SK-N-SH treated with all-trans-retinoic acid at 6 μM for 48 hours (cell line): ENCODE data around the gene SAMD10.

ENCODE experiments used
- ATAC-seq: fragments of 200-7000 bp; cut with Tn5 transposase; 3 replicates; pipeline ENCODE4 v1.9.1; 2020; ENCODE audit warnings: mild to moderate bottlenecking, moderate library complexity
- ARNTL ChIP-seq: fragments of 450-650 bp; formaldehyde crosslinking; IDR thresholded peaks from 2 replicates; pipeline ENCODE4 v1.5.0; 2020; ENCODE audit warnings: low read depth, mild to moderate bottlenecking, moderate library complexity, borderline replicate concordance
- BACH2 ChIP-seq: fragments of 250-450 bp; sonication (Bioruptor Pico); IDR thresholded peaks from 2 replicates; pipeline ENCODE4 v1.9.0; 2021; ENCODE audit warnings: mild to moderate bottlenecking, borderline replicate concordance
- CSDC2 ChIP-seq: fragments of 250-450 bp; sonication (Bioruptor Pico); IDR thresholded peaks from 2 replicates; pipeline ENCODE4 v1.5.0; 2020; ENCODE audit warnings: mild to moderate bottlenecking, moderate library complexity
- ESRRG ChIP-seq: fragments of 250-450 bp; sonication (Bioruptor Pico); IDR thresholded peaks from 2 replicates; pipeline ENCODE4 v1.6.1; 2021; ENCODE audit warnings: mild to moderate bottlenecking
- GLIS3 ChIP-seq: fragments of 250-450 bp; sonication (Bioruptor Pico); IDR thresholded peaks from 2 replicates; pipeline ENCODE4 v1.5.0; 2020; ENCODE audit warnings: mild to moderate bottlenecking, moderate library complexity
- ISL1 ChIP-seq: fragments of 250-450 bp; sonication (Bioruptor Pico); IDR thresholded peaks from 2 replicates; pipeline ENCODE4 v2.1.2; 2022; ENCODE audit warnings: mild to moderate bottlenecking, moderate library complexity
- OSR1 ChIP-seq: fragments of 250-450 bp; sonication (Bioruptor Pico); IDR thresholded peaks from 2 replicates; pipeline ENCODE4 v1.8.0; 2022; ENCODE audit warnings: moderate library complexity, mild to moderate bottlenecking, inconsistent platforms
- PPARA ChIP-seq: fragments of 250-450 bp; sonication (Bioruptor Pico); IDR thresholded peaks from 2 replicates; pipeline ENCODE4 v1.5.0; 2020; ENCODE audit warnings: mild to moderate bottlenecking, borderline replicate concordance
- RARB ChIP-seq: fragments of 250-450 bp; sonication (Bioruptor Pico); IDR thresholded peaks from 2 replicates; pipeline ENCODE4 v1.8.0; 2021; ENCODE audit warnings: mild to moderate bottlenecking, moderate library complexity
- SNAI2 ChIP-seq: fragments of 250-450 bp; sonication (Bioruptor Pico); IDR thresholded peaks from 2 replicates; pipeline ENCODE4 v1.5.0; 2020; ENCODE audit warnings: mild to moderate bottlenecking, moderate library complexity
- TCF4 ChIP-seq: fragments of 250-450 bp; sonication (Bioruptor Pico); IDR thresholded peaks from 2 replicates; pipeline ENCODE4 v1.8.0; 2021; ENCODE audit warnings: mild to moderate bottlenecking, moderate library complexity, borderline replicate concordance
- ZC3H10 ChIP-seq: fragments of 250-450 bp; sonication (Bioruptor Pico); IDR thresholded peaks from 2 replicates; pipeline ENCODE4 v1.5.1; 2021; ENCODE audit warnings: mild to moderate bottlenecking, moderate library complexity
- ZFP3 ChIP-seq: fragments of 250-450 bp; sonication (Bioruptor Pico); IDR thresholded peaks from 2 replicates; pipeline ENCODE4 v1.5.0; 2020; ENCODE audit warnings: mild to moderate bottlenecking, moderate library complexity
- ZFP30 ChIP-seq: fragments of 450-650 bp; formaldehyde crosslinking; IDR thresholded peaks from 2 replicates; pipeline ENCODE4 v1.5.0; 2022; ENCODE audit warnings: mild to moderate bottlenecking, moderate library complexity
- ZNF565 ChIP-seq: fragments of 450-650 bp; formaldehyde crosslinking; conservative IDR thresholded peaks from 2 replicates; pipeline ENCODE4 v1.5.0; 2020; ENCODE audit warnings: low read depth, mild to moderate bottlenecking, moderate library complexity
- ZNF70 ChIP-seq: fragments of 450-650 bp; formaldehyde crosslinking; IDR thresholded peaks from 2 replicates; pipeline ENCODE4 v1.5.0; 2020; ENCODE audit warnings: mild to moderate bottlenecking, moderate library complexity
- ZNF8 ChIP-seq: fragments of 450-650 bp; formaldehyde crosslinking; IDR thresholded peaks from 2 replicates; pipeline ENCODE4 v1.5.0; 2020; ENCODE audit warnings: mild to moderate bottlenecking, moderate library complexity
- TF ChIP-seq, protein P1 (sequence below): fragments of 250-450 bp; sonication (Bioruptor Pico); IDR thresholded peaks from 2 replicates; pipeline ENCODE4 v1.8.0; 2021; ENCODE audit warnings: low read depth, mild to moderate bottlenecking, moderate library complexity, borderline replicate concordance
- TF ChIP-seq, protein P2 (sequence below): fragments of 250-450 bp; sonication (Bioruptor Pico); IDR thresholded peaks from 2 replicates; pipeline ENCODE4 v1.5.1; 2021; ENCODE audit warnings: mild to moderate bottlenecking, moderate library complexity
- TF ChIP-seq, protein P3 (sequence below): fragments of 250-450 bp; sonication (Bioruptor Pico); IDR thresholded peaks from 2 replicates; pipeline ENCODE4 v1.5.1; 2020; ENCODE audit warnings: low read depth, mild to moderate bottlenecking, moderate library complexity
- TF ChIP-seq, protein P4 (sequence below): fragments of 250-450 bp; sonication (Bioruptor Pico); IDR thresholded peaks from 2 replicates; pipeline ENCODE4 v1.5.0; 2020; ENCODE audit warnings: mild to moderate bottlenecking, moderate library complexity
- TF ChIP-seq, protein P5 (sequence below): fragments of 250-450 bp; sonication (Bioruptor Pico); IDR thresholded peaks from 2 replicates; pipeline ENCODE4 v1.8.0; 2020; ENCODE audit warnings: mild to moderate bottlenecking, moderate library complexity, borderline replicate concordance

SAMD10 gene

DNA sequence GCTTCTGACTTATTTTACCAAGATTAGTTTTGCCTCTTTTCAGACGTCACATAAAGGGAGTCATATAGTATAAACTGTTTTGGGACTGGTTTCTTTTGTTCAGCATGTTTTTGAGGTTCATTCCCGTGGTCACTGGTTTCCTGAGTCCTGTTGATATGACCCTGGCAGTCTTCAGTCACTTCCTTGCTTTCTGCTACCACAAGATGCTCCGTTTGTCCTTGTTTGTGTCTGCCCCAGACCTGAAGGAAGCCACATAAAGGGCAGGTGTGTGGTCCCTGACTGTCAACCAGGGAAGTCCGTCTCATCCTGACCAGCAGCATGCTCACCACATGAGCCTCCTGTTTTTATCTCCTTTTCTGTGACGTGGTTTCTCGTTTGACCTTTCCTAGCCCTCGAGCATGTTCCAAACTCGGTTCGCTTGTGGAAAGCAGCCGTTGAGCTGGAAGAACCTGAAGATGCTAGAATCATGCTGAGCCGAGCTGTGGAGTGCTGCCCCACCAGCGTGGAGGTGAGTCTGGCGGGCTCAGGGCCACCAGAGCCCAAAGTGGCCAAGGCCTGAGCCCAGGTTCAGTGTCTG, 30.5 kb upstream of the SAMD10 start (continued):
- TF ChIP-seq RARB (CRISPR knock-in tag): no peak
- TF ChIP-seq PPARA: no peak
- TF ChIP-seq, protein P1, sequence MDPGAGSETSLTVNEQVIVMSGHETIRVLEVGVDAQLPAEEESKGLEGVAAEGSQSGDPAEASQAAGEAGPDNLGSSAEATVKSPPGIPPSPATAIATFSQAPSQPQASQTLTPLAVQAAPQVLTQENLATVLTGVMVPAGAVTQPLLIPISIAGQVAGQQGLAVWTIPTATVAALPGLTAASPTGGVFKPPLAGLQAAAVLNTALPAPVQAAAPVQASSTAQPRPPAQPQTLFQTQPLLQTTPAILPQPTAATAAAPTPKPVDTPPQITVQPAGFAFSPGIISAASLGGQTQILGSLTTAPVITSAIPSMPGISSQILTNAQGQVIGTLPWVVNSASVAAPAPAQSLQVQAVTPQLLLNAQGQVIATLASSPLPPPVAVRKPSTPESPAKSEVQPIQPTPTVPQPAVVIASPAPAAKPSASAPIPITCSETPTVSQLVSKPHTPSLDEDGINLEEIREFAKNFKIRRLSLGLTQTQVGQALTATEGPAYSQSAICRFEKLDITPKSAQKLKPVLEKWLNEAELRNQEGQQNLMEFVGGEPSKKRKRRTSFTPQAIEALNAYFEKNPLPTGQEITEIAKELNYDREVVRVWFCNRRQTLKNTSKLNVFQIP: no peak
- no peak for TF ChIP-seq GLIS3 (CRISPR knock-in tag)
- no peak for TF ChIP-seq ZFP3 (CRISPR knock-in tag)
- TF ChIP-seq ZFP30: no peak
- TF ChIP-seq, protein P2, sequence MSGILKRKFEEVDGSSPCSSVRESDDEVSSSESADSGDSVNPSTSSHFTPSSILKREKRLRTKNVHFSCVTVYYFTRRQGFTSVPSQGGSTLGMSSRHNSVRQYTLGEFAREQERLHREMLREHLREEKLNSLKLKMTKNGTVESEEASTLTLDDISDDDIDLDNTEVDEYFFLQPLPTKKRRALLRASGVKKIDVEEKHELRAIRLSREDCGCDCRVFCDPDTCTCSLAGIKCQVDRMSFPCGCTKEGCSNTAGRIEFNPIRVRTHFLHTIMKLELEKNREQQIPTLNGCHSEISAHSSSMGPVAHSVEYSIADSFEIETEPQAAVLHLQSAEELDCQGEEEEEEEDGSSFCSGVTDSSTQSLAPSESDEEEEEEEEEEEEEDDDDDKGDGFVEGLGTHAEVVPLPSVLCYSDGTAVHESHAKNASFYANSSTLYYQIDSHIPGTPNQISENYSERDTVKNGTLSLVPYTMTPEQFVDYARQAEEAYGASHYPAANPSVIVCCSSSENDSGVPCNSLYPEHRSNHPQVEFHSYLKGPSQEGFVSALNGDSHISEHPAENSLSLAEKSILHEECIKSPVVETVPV (CRISPR knock-in tag): no peak
- no peak for TF ChIP-seq SNAI2 (CRISPR knock-in tag)

DNA sequence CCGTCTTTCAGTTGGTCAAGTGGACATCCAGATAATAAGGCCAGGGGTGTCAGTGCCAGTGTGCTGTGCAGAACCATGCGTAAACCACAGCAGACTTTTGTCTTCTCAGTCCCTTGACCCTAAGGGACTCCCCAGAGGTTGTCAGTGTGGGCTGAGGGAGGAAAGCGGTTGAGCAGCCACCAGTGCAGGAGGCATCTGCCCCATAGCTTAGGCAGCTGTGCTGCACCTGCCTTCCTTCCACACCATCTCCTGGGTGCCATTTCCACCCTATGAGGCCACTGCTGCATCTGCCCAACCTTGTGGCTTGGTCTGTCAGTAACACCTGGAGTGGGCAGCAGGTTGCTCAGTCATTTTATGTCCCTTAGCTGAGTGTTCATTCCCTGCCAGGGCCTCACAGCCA, 27.5 kb upstream of the SAMD10 start:
- TF ChIP-seq ZNF70 (CRISPR knock-in tag) (no peak), PPARA (no peak), ESRRG (CRISPR knock-in tag) (no peak), SNAI2 (CRISPR knock-in tag) (no peak), ARNTL (CRISPR knock-in tag) (no peak), ZNF8 (no peak), ISL1 (CRISPR knock-in tag) (no peak), CSDC2 (CRISPR knock-in tag) (no peak), OSR1 (no peak), ZFP30 (no peak), GLIS3 (CRISPR knock-in tag) (no peak), RARB (CRISPR knock-in tag) (no peak), TCF4 (no peak), BACH2 (CRISPR knock-in tag) (no peak), ZC3H10 (CRISPR knock-in tag) (no peak)
- TF ChIP-seq, protein P3, sequence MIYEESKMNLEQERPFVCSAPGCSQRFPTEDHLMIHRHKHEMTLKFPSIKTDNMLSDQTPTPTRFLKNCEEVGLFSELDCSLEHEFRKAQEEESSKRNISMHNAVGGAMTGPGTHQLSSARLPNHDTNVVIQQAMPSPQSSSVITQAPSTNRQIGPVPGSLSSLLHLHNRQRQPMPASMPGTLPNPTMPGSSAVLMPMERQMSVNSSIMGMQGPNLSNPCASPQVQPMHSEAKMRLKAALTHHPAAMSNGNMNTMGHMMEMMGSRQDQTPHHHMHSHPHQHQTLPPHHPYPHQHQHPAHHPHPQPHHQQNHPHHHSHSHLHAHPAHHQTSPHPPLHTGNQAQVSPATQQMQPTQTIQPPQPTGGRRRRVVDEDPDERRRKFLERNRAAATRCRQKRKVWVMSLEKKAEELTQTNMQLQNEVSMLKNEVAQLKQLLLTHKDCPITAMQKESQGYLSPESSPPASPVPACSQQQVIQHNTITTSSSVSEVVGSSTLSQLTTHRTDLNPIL (CRISPR knock-in tag): no peak
- TF ChIP-seq, protein P1: no peak
- TF ChIP-seq, protein P4, sequence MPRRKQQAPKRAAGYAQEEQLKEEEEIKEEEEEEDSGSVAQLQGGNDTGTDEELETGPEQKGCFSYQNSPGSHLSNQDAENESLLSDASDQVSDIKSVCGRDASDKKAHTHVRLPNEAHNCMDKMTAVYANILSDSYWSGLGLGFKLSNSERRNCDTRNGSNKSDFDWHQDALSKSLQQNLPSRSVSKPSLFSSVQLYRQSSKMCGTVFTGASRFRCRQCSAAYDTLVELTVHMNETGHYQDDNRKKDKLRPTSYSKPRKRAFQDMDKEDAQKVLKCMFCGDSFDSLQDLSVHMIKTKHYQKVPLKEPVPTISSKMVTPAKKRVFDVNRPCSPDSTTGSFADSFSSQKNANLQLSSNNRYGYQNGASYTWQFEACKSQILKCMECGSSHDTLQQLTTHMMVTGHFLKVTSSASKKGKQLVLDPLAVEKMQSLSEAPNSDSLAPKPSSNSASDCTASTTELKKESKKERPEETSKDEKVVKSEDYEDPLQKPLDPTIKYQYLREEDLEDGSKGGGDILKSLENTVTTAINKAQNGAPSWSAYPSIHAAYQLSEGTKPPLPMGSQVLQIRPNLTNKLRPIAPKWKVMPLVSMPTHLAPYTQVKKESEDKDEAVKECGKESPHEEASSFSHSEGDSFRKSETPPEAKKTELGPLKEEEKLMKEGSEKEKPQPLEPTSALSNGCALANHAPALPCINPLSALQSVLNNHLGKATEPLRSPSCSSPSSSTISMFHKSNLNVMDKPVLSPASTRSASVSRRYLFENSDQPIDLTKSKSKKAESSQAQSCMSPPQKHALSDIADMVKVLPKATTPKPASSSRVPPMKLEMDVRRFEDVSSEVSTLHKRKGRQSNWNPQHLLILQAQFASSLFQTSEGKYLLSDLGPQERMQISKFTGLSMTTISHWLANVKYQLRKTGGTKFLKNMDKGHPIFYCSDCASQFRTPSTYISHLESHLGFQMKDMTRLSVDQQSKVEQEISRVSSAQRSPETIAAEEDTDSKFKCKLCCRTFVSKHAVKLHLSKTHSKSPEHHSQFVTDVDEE (CRISPR knock-in tag): no peak
- TF ChIP-seq, protein P2 (CRISPR knock-in tag): no peak
- no peak for ATAC-seq

DNA sequence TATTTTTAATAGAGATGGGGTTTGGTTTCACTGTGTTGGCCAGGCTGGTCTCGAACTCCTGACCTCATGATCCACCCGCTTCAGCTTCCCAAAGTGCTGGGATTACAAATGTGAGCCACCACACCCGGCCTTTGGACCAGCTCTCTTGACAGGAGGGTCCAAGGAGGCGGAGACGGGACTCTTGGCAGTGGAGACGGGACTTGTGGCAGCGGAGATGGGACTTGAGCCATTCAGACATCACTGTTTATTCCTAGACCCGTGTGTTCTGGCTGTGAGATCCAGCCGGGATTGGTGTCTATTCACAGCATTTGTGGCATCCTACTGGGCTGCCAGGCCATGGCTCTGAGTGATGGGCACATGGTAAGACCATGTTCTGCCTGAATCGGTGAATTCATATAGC, 27.0 kb upstream of the SAMD10 start:
- no peak for ATAC-seq
- TF ChIP-seq SNAI2 (CRISPR knock-in tag) (no peak), ZFP3 (CRISPR knock-in tag) (no peak), BACH2 (CRISPR knock-in tag) (no peak), ISL1 (CRISPR knock-in tag) (no peak), ZNF565 (CRISPR knock-in tag) (no peak), RARB (CRISPR knock-in tag) (no peak), ZFP30 (no peak), CSDC2 (CRISPR knock-in tag) (no peak), ARNTL (CRISPR knock-in tag) (no peak), OSR1 (no peak), TCF4 (no peak), ZNF8 (no peak)
- TF ChIP-seq, protein P5, sequence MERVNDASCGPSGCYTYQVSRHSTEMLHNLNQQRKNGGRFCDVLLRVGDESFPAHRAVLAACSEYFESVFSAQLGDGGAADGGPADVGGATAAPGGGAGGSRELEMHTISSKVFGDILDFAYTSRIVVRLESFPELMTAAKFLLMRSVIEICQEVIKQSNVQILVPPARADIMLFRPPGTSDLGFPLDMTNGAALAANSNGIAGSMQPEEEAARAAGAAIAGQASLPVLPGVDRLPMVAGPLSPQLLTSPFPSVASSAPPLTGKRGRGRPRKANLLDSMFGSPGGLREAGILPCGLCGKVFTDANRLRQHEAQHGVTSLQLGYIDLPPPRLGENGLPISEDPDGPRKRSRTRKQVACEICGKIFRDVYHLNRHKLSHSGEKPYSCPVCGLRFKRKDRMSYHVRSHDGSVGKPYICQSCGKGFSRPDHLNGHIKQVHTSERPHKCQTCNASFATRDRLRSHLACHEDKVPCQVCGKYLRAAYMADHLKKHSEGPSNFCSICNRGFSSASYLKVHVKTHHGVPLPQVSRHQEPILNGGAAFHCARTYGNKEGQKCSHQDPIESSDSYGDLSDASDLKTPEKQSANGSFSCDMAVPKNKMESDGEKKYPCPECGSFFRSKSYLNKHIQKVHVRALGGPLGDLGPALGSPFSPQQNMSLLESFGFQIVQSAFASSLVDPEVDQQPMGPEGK (CRISPR knock-in tag): no peak
- TF ChIP-seq, protein P4 (CRISPR knock-in tag): no peak
